Keratinocyte (primary cell): ENCODE measurements around the gene HSPB1. TPM values are rescaled to one million over a fixed set of nuclear protein-coding genes. Genes with fewer than 3 reads are reported as not detected.
A peak's percentile ranks its signal among the peaks of the same experiment; 100 is the strongest.

Source experiments
- DNase-seq: peaks from one replicate; pipeline ENCODE4 v3.0.0-alpha.2; 2011; ENCODE audit warnings: low read depth, missing footprints, low spot score
- FAIRE-seq: peaks from 2 replicates; lab custom pipeline; 2011; peaks lifted over from hg19 to GRCh38; lab: Jason Lieb, UNC
- H2AFZ ChIP-seq: 2 replicates; pipeline ENCODE4 v1.6.0; 2012; ENCODE audit warnings: low read length, control low read depth, inconsistent platforms; ENCODE audit not compliant: control insufficient read depth
- H3K27ac ChIP-seq: 2 replicates; pipeline ENCODE4 v1.5.1; 2011; ENCODE audit warnings: low read length; ENCODE audit not compliant: control insufficient read depth, insufficient read depth
- H3K27me3 ChIP-seq: 3 replicates; pipeline ENCODE4 v1.6.0; 2011; ENCODE audit warnings: low read length; ENCODE audit not compliant: control insufficient read depth, insufficient read depth; ENCODE audit errors: extremely low read depth
- H3K36me3 ChIP-seq, 2 experiments: 2 replicates in 1 of 2; 3 replicates in 1 of 2; pipeline ENCODE4 v1.5.1; 2011; ENCODE audit warnings: low read length in 2 of 2, mild to moderate bottlenecking in 1 of 2; ENCODE audit not compliant: control insufficient read depth in 2 of 2, insufficient read depth in 2 of 2; ENCODE audit errors: extremely low read depth in 1 of 2
- H3K4me1 ChIP-seq: 3 replicates; pipeline ENCODE4 v1.5.1; 2011; ENCODE audit warnings: low read length; ENCODE audit not compliant: control insufficient read depth, insufficient read depth; ENCODE audit errors: extremely low read depth
- H3K4me2 ChIP-seq: 3 replicates; pipeline ENCODE4 v1.6.0; 2011; ENCODE audit warnings: low read depth, low read length; ENCODE audit not compliant: control insufficient read depth, insufficient read depth; ENCODE audit errors: extremely low read depth
- H3K4me3 ChIP-seq, 3 experiments: fragments of 200-600 bp in 1 of 3; sonication (generic) in 1 of 3; 2 replicates in 2 of 3; 3 replicates in 1 of 3; pipeline ENCODE4 v1.5.1; 2011 to 2016; ENCODE audit warnings: low read length in 3 of 3, mild to moderate bottlenecking in 3 of 3, control low read depth in 2 of 3, inconsistent platforms in 1 of 3, low read depth in 1 of 3, mixed read lengths in 1 of 3, mixed run types in 1 of 3, moderate library complexity in 1 of 3; ENCODE audit not compliant: control insufficient read depth in 2 of 3, insufficient read depth in 2 of 3; ENCODE audit errors: extremely low read depth in 1 of 3
- H3K79me2 ChIP-seq: 2 replicates; pipeline ENCODE4 v1.6.0; 2012; ENCODE audit warnings: low read length; ENCODE audit not compliant: control insufficient read depth, insufficient read depth
- H3K9ac ChIP-seq: 3 replicates; pipeline ENCODE4 v1.6.0; 2011; ENCODE audit warnings: low read length; ENCODE audit not compliant: control insufficient read depth, insufficient read depth; ENCODE audit errors: extremely low read depth
- H3K9me1 ChIP-seq: 3 replicates; pipeline ENCODE4 v1.6.0; 2011; ENCODE audit warnings: low read length; ENCODE audit not compliant: control insufficient read depth, insufficient read depth; ENCODE audit errors: extremely low read depth
- H3K9me3 ChIP-seq: 2 replicates; pipeline ENCODE4 v1.5.1; 2012; ENCODE audit warnings: low read depth, low read length; ENCODE audit not compliant: control insufficient read depth
- H4K20me1 ChIP-seq: 3 replicates; pipeline ENCODE4 v1.6.0; 2011; ENCODE audit warnings: low read length; ENCODE audit not compliant: control insufficient read depth, insufficient read depth; ENCODE audit errors: extremely low read depth
- EZH2 ChIP-seq: IDR thresholded peaks from one replicate; pipeline ENCODE4 v1.6.1; 2012; ENCODE audit warnings: inconsistent platforms, mild to moderate bottlenecking, low read length, moderate library complexity
- dilution Hi-C: fragments of 300-500 bp; cut with MboI; formaldehyde crosslinking; loops from one replicate; pipeline ENCODE4 v1.7.0; 2020; ENCODE audit warnings: low sequenced_read_pairs; ENCODE audit not compliant: extremely low pct_ligation_motif_present
- polyA plus RNA-seq, 5 experiments: library from polyadenylated mRNA; depleted of rRNA in 3 of 5; stranded (reverse) in 3 of 5; stranded (forward) in 1 of 5; unstranded in 1 of 5; fragments of >200 nt; gene quantifications; 1 replicate in 1 of 5; 2 replicates in 3 of 5; 3 replicates in 1 of 5; pipeline versions ENCODE4 v1.2.1 to v1.2.3, GENCODE V29; 2011 to 2012; ENCODE audit warnings: missing spikeins in 2 of 5, low read depth in 1 of 5, low replicate concordance in 1 of 5
- TF ChIP-seq, protein P1 (sequence below), 3 experiments: IDR thresholded peaks in 1 of 3; conservative IDR thresholded peaks in 1 of 3; optimal IDR thresholded peaks in 1 of 3; 2 replicates in 2 of 3; 3 replicates in 1 of 3; pipeline versions ENCODE3 to v1.5.1; 2011; ENCODE audit warnings: low read length in 3 of 3, mild to moderate bottlenecking in 3 of 3, moderate library complexity in 2 of 3, control low read depth in 1 of 3, inconsistent platforms in 1 of 3; ENCODE audit not compliant: insufficient read depth in 2 of 3; ENCODE audit errors: extremely low read depth in 1 of 3

The HSPB1 gene
- polyA plus RNA-seq, 1 donor (not counting 4 experiments of a cell fraction or from before 2014, with no cell fraction given) = 460 TPM

DNA sequence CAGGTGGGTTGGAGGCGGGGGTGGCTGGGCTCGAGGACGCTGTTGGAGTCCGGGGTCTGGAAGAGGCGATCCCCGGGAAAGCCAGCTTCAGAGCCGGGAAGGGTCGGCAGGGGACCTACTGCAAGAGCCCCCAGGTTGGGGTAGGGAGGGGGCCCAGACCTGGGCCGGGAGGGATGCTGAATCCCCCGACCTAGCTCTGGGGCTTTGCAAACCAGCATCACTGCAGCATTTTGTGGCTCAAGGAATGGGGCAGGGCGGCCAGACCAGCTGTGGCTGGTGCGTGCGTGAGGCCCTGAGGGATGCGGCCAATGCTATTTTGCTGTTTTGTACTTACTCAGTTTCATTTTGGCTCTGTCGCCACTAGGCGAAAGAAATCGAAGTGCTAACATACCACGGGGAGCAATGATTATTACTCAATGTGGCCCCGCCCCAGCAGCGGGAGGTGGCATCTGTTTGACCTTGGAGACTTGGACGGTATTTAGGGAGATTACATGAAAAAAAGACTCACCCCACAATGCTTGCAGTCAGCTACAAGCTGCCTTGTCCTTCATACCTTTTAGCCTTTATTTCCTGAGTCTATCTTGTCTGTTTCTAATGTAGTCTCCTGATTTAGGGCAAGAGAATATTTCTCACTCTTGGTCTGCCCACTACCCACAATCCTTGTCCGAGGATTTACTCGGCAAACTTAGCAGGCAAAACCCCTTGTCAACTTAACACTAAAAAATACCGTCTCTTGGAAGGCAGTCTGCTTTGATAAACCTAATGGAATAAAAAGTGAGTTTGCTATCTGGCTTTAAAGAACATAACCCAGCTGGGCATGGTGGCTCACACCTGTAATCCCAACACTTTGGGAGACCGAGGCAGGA, 16.2 kb downstream of the HSPB1 start:
- peaks cover 23% of the 10 kb centered on the region for H3K4me1 ChIP-seq
- no peak for TF ChIP-seq EZH2
- TF ChIP-seq, protein P1, sequence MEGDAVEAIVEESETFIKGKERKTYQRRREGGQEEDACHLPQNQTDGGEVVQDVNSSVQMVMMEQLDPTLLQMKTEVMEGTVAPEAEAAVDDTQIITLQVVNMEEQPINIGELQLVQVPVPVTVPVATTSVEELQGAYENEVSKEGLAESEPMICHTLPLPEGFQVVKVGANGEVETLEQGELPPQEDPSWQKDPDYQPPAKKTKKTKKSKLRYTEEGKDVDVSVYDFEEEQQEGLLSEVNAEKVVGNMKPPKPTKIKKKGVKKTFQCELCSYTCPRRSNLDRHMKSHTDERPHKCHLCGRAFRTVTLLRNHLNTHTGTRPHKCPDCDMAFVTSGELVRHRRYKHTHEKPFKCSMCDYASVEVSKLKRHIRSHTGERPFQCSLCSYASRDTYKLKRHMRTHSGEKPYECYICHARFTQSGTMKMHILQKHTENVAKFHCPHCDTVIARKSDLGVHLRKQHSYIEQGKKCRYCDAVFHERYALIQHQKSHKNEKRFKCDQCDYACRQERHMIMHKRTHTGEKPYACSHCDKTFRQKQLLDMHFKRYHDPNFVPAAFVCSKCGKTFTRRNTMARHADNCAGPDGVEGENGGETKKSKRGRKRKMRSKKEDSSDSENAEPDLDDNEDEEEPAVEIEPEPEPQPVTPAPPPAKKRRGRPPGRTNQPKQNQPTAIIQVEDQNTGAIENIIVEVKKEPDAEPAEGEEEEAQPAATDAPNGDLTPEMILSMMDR (optimal IDR thresholded peaks at IDR 0.05 in 1 of 3, IDR thresholded peaks at IDR 0.05 in 1 of 3, conservative IDR thresholded peaks at IDR 0.05 in 1 of 3; ENCODE audit: extremely low read depth in 1 of 3, insufficient read depth in 2 of 3, low read length in 3 of 3) = peak; percentile 31 to 41 (median 34)
- peak overlapping the region; percentile 37 for H2AFZ ChIP-seq
- peak overlapping the region; percentile 96 for H3K4me2 ChIP-seq
- DNase-seq = no peak
- H3K27me3 ChIP-seq = no peaks in the 10 kb centered on the region
- peaks cover 3% of the 10 kb centered on the region for H3K79me2 ChIP-seq
- H3K4me3 ChIP-seq = peak overlapping the region; percentile 53 to 86 (median 71)
- H3K9me1 ChIP-seq = no peaks in the 10 kb centered on the region
- H3K36me3 ChIP-seq = peaks cover 0 to 6% of the 10 kb centered on the region in 2 experiments
- peak overlapping the region; percentile 82 for H3K27ac ChIP-seq
- no peak for FAIRE-seq
- dilution Hi-C loops = no loop called here
- peak overlapping the region; percentile 83 for H3K9ac ChIP-seq
- H4K20me1 ChIP-seq = peaks cover 4% of the 10 kb centered on the region
- H3K9me3 ChIP-seq = no peaks in the 10 kb centered on the region

DNA sequence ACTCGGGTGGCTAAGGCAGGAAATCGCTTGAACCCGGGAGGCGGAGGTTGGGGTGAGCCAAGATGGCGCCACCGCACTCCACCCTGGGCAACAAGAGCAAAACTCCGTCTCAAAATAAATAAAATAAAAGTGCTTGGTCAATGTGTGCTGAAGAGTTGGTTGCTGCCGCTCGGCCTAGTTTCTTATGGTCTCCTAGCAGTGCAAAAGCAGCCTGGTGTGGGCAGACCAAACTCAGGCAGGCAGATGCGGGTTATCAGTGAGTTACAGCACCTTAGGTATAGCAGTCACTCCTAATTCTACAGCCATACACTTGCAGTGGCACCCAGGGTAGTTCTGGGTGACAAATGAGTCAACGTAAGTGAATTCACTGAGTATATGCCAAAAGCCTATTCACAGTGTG, 22.6 kb downstream of the HSPB1 start:
- Histone ChIP-seq H3K4me1 (no peaks in the 10 kb centered on the region), H3K9ac (no peak overlapping the region), H3K79me2 (peaks cover 59% of the 10 kb centered on the region), H3K9me1 (no peaks in the 10 kb centered on the region), H4K20me1 (peaks cover 34% of the 10 kb centered on the region), H3K4me3 (no peak overlapping the region), H3K36me3 (peaks cover 42 to 43% of the 10 kb centered on the region in 2 experiments), H2AFZ (no peak overlapping the region), H3K9me3 (no peaks in the 10 kb centered on the region), H3K4me2 (no peak overlapping the region), H3K27me3 (no peaks in the 10 kb centered on the region), H3K27ac (no peak overlapping the region)
- FAIRE-seq (no peak), DNase-seq (no peak)
- dilution Hi-C loops = no loop called here
- TF ChIP-seq, protein P1 (optimal IDR thresholded peaks at IDR 0.05 in 1 of 3, IDR thresholded peaks at IDR 0.05 in 1 of 3, conservative IDR thresholded peaks at IDR 0.05 in 1 of 3; ENCODE audit: extremely low read depth in 1 of 3, insufficient read depth in 2 of 3, low read length in 3 of 3) = no peak
- no peak for TF ChIP-seq EZH2
